Lower leg skin (tissue), 3 donors: ENCODE measurements around the gene DMRT1.

Experiments
- POLR2A ChIP-seq, 2 donors: fragments of 450-650 bp; IDR thresholded peaks; one replicate each; pipeline ENCODE4 v1.6.1; 2016 to 2017; ENCODE audit warnings: antibody characterized with exemption in 2 of 2, mild to moderate bottlenecking in 1 of 2, moderate library complexity in 1 of 2
- TF ChIP-seq, protein P1 (sequence below), 3 donors: fragments of 450-650 bp; IDR thresholded peaks; one replicate each; pipeline ENCODE4 v1.5.1; 2016; ENCODE audit warnings: antibody characterized with exemption in 3 of 3, mild to moderate bottlenecking in 3 of 3, moderate library complexity in 2 of 3

DNA sequence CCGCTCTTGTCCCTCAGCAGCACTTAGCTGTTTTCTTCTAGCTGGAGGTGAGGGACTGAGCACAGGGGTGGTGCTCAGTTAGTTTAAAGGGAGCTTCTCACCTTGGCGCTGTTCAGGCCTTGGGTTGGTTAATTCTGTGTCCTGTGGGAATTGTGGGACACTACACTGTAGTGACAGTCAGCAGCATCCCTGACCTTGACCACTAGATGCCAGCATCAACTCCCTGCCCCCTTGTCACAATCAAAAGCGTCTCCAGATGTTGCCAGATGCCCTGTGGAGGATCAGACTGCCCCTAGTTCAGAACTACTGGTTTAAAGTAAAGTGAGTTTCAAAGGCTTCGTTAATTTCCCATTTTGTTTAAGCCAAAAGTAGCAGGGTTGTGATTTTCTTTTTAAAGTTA lies 69.5 kb downstream of the DMRT1 start:
- TF ChIP-seq, protein P1, sequence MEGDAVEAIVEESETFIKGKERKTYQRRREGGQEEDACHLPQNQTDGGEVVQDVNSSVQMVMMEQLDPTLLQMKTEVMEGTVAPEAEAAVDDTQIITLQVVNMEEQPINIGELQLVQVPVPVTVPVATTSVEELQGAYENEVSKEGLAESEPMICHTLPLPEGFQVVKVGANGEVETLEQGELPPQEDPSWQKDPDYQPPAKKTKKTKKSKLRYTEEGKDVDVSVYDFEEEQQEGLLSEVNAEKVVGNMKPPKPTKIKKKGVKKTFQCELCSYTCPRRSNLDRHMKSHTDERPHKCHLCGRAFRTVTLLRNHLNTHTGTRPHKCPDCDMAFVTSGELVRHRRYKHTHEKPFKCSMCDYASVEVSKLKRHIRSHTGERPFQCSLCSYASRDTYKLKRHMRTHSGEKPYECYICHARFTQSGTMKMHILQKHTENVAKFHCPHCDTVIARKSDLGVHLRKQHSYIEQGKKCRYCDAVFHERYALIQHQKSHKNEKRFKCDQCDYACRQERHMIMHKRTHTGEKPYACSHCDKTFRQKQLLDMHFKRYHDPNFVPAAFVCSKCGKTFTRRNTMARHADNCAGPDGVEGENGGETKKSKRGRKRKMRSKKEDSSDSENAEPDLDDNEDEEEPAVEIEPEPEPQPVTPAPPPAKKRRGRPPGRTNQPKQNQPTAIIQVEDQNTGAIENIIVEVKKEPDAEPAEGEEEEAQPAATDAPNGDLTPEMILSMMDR (IDR thresholded peaks at IDR 0.05), result no peak
- TF ChIP-seq POLR2A (IDR thresholded peaks at IDR 0.05), result no peak
